Body of pancreas (tissue), 4 donors: Measurements from ENCODE around the gene CAPN1. TPM values are rescaled to one million over a fixed set of nuclear protein-coding genes. Genes with fewer than 3 reads are reported as not detected.
"Not testable (repeated sequence)": the region's sequence is repeated elsewhere in the genome, so short reads cannot be mapped to it uniquely, and the experiment has no call there.

Experiments
- ATAC-seq: fragments of 150-250 bp; one replicate; pipeline ENCODE4 v1.9.1; 2016
- DNase-seq, 4 donors: peaks; one replicate each; pipeline ENCODE4 v3.0.0-alpha.2; 2019
- H3K27ac ChIP-seq, 4 donors: fragments of 200-600 bp; sonication (generic); 1 replicate in 3 of 4; 2 replicates in 1 of 4; pipeline versions ENCODE4 v1.5.1 to v1.6.1; 2016 to 2019; ENCODE audit warnings: mild to moderate bottlenecking in 1 of 4, mixed read lengths in 1 of 4, moderate library complexity in 1 of 4
- H3K27me3 ChIP-seq, 2 donors: fragments of 200-600 bp; sonication (generic); one replicate each; pipeline ENCODE4 v1.6.0; 2016; ENCODE audit warnings: mild to moderate bottlenecking in 1 of 2
- H3K36me3 ChIP-seq, 2 donors: fragments of 200-600 bp; sonication (generic); replicated peaks in 1 of 2; 2 replicates each; pipeline ENCODE4 v1.5.1; 2016; ENCODE audit warnings: low read depth in 2 of 2; ENCODE audit not compliant: insufficient read depth in 1 of 2
- H3K4me1 ChIP-seq: fragments of 200-600 bp; sonication (generic); one replicate; pipeline ENCODE4 v1.6.0; 2016
- H3K4me3 ChIP-seq, 2 donors: fragments of 200-600 bp; sonication (generic); 1 replicate in 1 of 2; 2 replicates in 1 of 2; pipeline ENCODE4 v1.5.1; 2016 to 2019
- H3K9me3 ChIP-seq, 3 donors: fragments of 200-600 bp; sonication (generic); 1 replicate in 2 of 3; 2 replicates in 1 of 3; pipeline ENCODE4 v1.5.1; 2016
- CTCF ChIP-seq, 7 experiments: fragments of 450-650 bp in 4 of 7; fragments of 200-600 bp in 3 of 7; sonication (generic) in 3 of 7; IDR thresholded peaks; one replicate each; pipeline ENCODE4 v1.5.1; 2016 to 2019; ENCODE audit warnings: antibody characterized with exemption in 7 of 7
- POLR2A ChIP-seq, 3 donors: fragments of 450-650 bp; IDR thresholded peaks; one replicate each; pipeline ENCODE4 v1.6.1; 2016; ENCODE audit warnings: antibody characterized with exemption in 3 of 3, mild to moderate bottlenecking in 2 of 3
- WGBS, 2 donors: methylation state at CpG; one replicate each; pipeline ENCODE4 v1.1.5; 2017; 5-methylcytosine and 5-hydroxymethylcytosine counted together
- intact Hi-C: fragments of 100-400 bp; cut with DNase I; formaldehyde crosslinking; loops from one replicate; pipeline ENCODE4 v1.15.1; 2023
- total RNA-seq, 2 donors: library from RNA; depleted of rRNA; stranded (reverse); fragments of >200 nt; gene quantifications; one replicate each; pipeline ENCODE4 v1.1.0, GENCODE V29; 2016

CAPN1 gene
- total RNA-seq, 2 donors from 2014 or later = 142 to 245 TPM

- intact Hi-C loops = no loop called here
- Histone ChIP-seq H3K36me3 (no peaks in the 10 kb centered on the region), H3K27ac (no peak overlapping the region), H3K4me1 (no peaks in the 10 kb centered on the region), H3K9me3 (no peaks in the 10 kb centered on the region), H3K4me3 (no peak overlapping the region), H3K27me3 (no peaks in the 10 kb centered on the region)
- TF ChIP-seq POLR2A (IDR thresholded peaks at IDR 0.05) (no peak), CTCF (IDR thresholded peaks at IDR 0.05) (no peak)
- no peak for DNase-seq
- no peak for ATAC-seq
These were observed 60.0 kb downstream of the CAPN1 start for GRCh38 chr11:65241692-65242091.

GRCh38 chr11:65242389-65242788 is 60.7 kb downstream of the CAPN1 start:
- Histone ChIP-seq H3K27me3 (no peaks in the 10 kb centered on the region), H3K4me3 (no peak overlapping the region), H3K36me3 (no peaks in the 10 kb centered on the region), H3K27ac (no peak overlapping the region), H3K9me3 (no peaks in the 10 kb centered on the region), H3K4me1 (no peaks in the 10 kb centered on the region)
- TF ChIP-seq CTCF (IDR thresholded peaks at IDR 0.05) (no peak), POLR2A (IDR thresholded peaks at IDR 0.05) (no peak)
- DNase-seq = no peak
- ATAC-seq = no peak
- intact Hi-C loops = no loop called here
- WGBS, 2 donors = 85 to 88% methylated on average over 6 of the region's 6 CpGs

- no peak for DNase-seq
- Histone ChIP-seq H3K36me3 (no peaks in the 10 kb centered on the region), H3K4me3 (no peak overlapping the region), H3K27ac (no peak overlapping the region), H3K9me3 (no peaks in the 10 kb centered on the region), H3K4me1 (no peaks in the 10 kb centered on the region), H3K27me3 (no peaks in the 10 kb centered on the region)
- intact Hi-C loops = no loop called here
- ATAC-seq = no peak
- no peak for TF ChIP-seq CTCF (IDR thresholded peaks at IDR 0.05)
- TF ChIP-seq POLR2A (IDR thresholded peaks at IDR 0.05) = no peak
- WGBS, 2 donors = 76 to 77% methylated on average over 4 of the region's 4 CpGs
These were observed 62.1 kb downstream of the CAPN1 start for GRCh38 chr11:65243797-65244196.

GRCh38 chr11:65245046-65245445 is 63.3 kb downstream of the CAPN1 start:
- H3K36me3 ChIP-seq, H3K4me1 ChIP-seq, DNase-seq, H3K9me3 ChIP-seq, intact Hi-C loops, H3K27me3 ChIP-seq, H3K4me3 ChIP-seq: not testable (repeated sequence)
- ATAC-seq = peak; percentile 58
- 70 to 75% methylated on average over 8 of the region's 8 CpGs for WGBS, 2 donors
- peak overlapping the region in 1 of 4 donors; percentile 34 for H3K27ac ChIP-seq

- no peak for ATAC-seq
These were observed 64.8 kb downstream of the CAPN1 start for GRCh38 chr11:65246506-65246905.

GRCh38 chr11:65248184-65248710 is 66.5 kb downstream of the CAPN1 start:
- H3K27ac ChIP-seq, intact Hi-C loops, H3K4me1 ChIP-seq, H3K9me3 ChIP-seq, H3K36me3 ChIP-seq, ATAC-seq, DNase-seq, H3K4me3 ChIP-seq, H3K27me3 ChIP-seq: not testable (repeated sequence)
- 79 to 87% methylated on average over 9 of the region's 9 CpGs for WGBS, 2 donors

More at GRCh38 chr11:65246506-65246905, 64.8 kb downstream of the CAPN1 start:
- H3K27me3 ChIP-seq = no peaks in the 10 kb centered on the region
- no peaks in the 10 kb centered on the region for H3K4me1 ChIP-seq
- no peak overlapping the region for H3K27ac ChIP-seq
- WGBS, 2 donors = 59 to 61% methylated on average over 2 to 5 of the region's 5 CpGs
- H3K36me3 ChIP-seq = no peaks in the 10 kb centered on the region
- no peak for DNase-seq
- intact Hi-C loops = no loop called here
- no peak for TF ChIP-seq POLR2A (IDR thresholded peaks at IDR 0.05)
- TF ChIP-seq CTCF (IDR thresholded peaks at IDR 0.05) = no peak
- no peak overlapping the region for H3K4me3 ChIP-seq
- no peaks in the 10 kb centered on the region for H3K9me3 ChIP-seq
